Activated CD4-positive, alpha-beta T cell treated with anti-CD3 and anti-CD28 coated beads, Interleukin-2, Interleukin-6, amounts not matched to agents 100 ng/mL and 50 ng/mL, durations not matched to agents 16 hours and 8 hours (primary cell): Measurements from ENCODE around the gene MAT2B.
"Not testable (repeated sequence)": the region's sequence is repeated elsewhere in the genome, so short reads cannot be mapped to it uniquely, and the experiment has no call there.

Source experiments
- DNase-seq: peaks from one replicate; pipeline ENCODE4 v3.0.0-alpha.2; 2020

MAT2B gene

GRCh38 chr5:163504079-163504931, 1.1 kb upstream of the MAT2B start:
- peak; percentile 49 for DNase-seq

- no peak for DNase-seq
Measured at GRCh38 chr5:163505049-163505367, 411 bp upstream of the MAT2B start.

- no peak for DNase-seq
Measured at GRCh38 chr5:163506095-163506457, 657 bp downstream of the MAT2B start.

- DNase-seq: peak; percentile 50
Measured at GRCh38 chr5:163506726-163507125, 1.3 kb downstream of the MAT2B start.

GRCh38 chr5:163508753-163509152, 3.3 kb downstream of the MAT2B start:
- no peak for DNase-seq

- DNase-seq: no peak
Measured at GRCh38 chr5:163509291-163509951, 4.0 kb downstream of the MAT2B start.

- DNase-seq: no peak
Measured at GRCh38 chr5:163512526-163512925, 7.1 kb downstream of the MAT2B start.

- no peak for DNase-seq
Measured at GRCh38 chr5:163525096-163525495, 19.7 kb downstream of the MAT2B start.

- no peak for DNase-seq
Measured at GRCh38 chr5:163529698-163530097, 24.3 kb downstream of the MAT2B start.

GRCh38 chr5:163531272-163531671, 25.9 kb downstream of the MAT2B start:
- no peak for DNase-seq

- DNase-seq: no peak
Measured at GRCh38 chr5:163532171-163533084, 27.0 kb downstream of the MAT2B start.

- DNase-seq: no peak
Measured at GRCh38 chr5:163533223-163533622, 27.8 kb downstream of the MAT2B start.

GRCh38 chr5:163534492-163535094, 29.2 kb downstream of the MAT2B start:
- no peak for DNase-seq

- no peak for DNase-seq
Measured at GRCh38 chr5:163535290-163535689, 29.9 kb downstream of the MAT2B start.

GRCh38 chr5:163536442-163536841, 31.0 kb downstream of the MAT2B start:
- DNase-seq: not testable (repeated sequence)

- no peak for DNase-seq
Measured at GRCh38 chr5:163540696-163541095, 35.3 kb downstream of the MAT2B start.

GRCh38 chr5:163542771-163543170, 37.4 kb downstream of the MAT2B start:
- no peak for DNase-seq

- DNase-seq: no peak
Measured at GRCh38 chr5:163544041-163544440, 38.6 kb downstream of the MAT2B start.

- DNase-seq: no peak
Measured at GRCh38 chr5:163544836-163545235, 39.4 kb downstream of the MAT2B start.

GRCh38 chr5:163548649-163549048, 43.2 kb downstream of the MAT2B start:
- no peak for DNase-seq

- DNase-seq: no peak
Measured at GRCh38 chr5:163551156-163551555, 45.7 kb downstream of the MAT2B start.

- DNase-seq: no peak
Measured at GRCh38 chr5:163552536-163552935, 47.1 kb downstream of the MAT2B start.

- no peak for DNase-seq
Measured at GRCh38 chr5:163561339-163561738, 55.9 kb downstream of the MAT2B start.
